ENCODE data around the gene LBX2. TPM values are rescaled to one million over a fixed set of nuclear protein-coding genes. Genes with fewer than 3 reads are reported as not detected.
A peak's percentile ranks its signal among the peaks of the same experiment; 100 is the strongest.

The LBX2 gene, protein sequence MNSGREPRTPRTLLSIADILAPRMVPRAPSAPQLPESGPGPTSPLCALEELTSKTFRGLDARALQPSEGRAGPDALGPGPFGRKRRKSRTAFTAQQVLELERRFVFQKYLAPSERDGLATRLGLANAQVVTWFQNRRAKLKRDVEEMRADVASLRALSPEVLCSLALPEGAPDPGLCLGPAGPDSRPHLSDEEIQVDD
- under 1 TPM in 2 of 4 donors, not detected in 2; 0.40 to 0.58 TPM for total RNA-seq

DNA sequence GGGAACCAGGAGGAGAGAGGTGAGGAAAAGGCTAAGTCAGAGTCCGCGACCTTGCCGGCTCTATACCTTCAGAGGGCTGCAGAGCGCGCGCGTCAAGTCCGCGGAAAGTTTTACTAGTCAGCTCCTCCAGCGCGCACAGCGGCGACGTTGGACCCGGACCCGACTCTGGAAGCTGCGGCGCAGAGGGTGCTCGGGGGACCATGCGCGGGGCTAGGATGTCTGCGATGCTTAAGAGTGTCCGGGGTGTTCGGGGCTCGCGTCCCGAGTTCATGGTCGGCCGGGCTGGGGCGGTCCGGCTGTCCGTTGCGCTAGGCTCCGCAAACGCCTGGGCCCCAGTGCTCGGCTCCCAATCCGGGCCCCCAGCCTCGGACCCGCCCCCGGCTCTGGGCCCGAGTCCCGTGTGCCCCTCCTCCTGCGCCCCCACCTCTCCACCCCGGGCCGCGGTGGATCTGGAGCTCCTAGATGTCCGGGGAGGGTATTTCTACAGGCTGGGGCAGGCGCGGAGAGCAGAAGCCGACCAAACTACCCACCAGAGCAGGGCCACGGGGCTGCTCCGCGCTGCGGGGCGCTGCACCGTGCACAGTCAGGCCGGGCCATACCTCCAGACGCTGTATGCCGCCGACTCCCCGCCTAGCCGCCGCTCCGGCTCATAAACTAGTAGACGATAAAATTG lies at the start of gene LBX2:
LBX2 (minus strand) TSS at position 337 of the 673 bp plus-strand sequence; CDS start at position 271, 66 bp downstream.
- no peak for ATAC-seq
- Histone ChIP-seq H3K4me1 (peaks cover 0 to 54% (median 24%) of the 10 kb centered on the region in 3 donors), H3K4me3 (peak within 1 kb of the TSS in 1 of 2 donors; percentile 40), H3K27ac (no peak within 1 kb of the TSS), H3K36me3 (peaks cover 0 to 8% of the 10 kb centered on the region in 2 donors), H3K9me3 (no peaks in the 10 kb centered on the region), H3K27me3 (peaks cover 79% of the 10 kb centered on the region)
- TF ChIP-seq, protein P1, sequence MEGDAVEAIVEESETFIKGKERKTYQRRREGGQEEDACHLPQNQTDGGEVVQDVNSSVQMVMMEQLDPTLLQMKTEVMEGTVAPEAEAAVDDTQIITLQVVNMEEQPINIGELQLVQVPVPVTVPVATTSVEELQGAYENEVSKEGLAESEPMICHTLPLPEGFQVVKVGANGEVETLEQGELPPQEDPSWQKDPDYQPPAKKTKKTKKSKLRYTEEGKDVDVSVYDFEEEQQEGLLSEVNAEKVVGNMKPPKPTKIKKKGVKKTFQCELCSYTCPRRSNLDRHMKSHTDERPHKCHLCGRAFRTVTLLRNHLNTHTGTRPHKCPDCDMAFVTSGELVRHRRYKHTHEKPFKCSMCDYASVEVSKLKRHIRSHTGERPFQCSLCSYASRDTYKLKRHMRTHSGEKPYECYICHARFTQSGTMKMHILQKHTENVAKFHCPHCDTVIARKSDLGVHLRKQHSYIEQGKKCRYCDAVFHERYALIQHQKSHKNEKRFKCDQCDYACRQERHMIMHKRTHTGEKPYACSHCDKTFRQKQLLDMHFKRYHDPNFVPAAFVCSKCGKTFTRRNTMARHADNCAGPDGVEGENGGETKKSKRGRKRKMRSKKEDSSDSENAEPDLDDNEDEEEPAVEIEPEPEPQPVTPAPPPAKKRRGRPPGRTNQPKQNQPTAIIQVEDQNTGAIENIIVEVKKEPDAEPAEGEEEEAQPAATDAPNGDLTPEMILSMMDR (IDR thresholded peaks at IDR 0.05) = no peak
- TF ChIP-seq EP300 (IDR thresholded peaks at IDR 0.05) (no peak), POLR2A (IDR thresholded peaks at IDR 0.05) (no peak)
- 0% methylated on average over 1 of the region's 65 CpGs; no CpG with 5 or more reads in 1 of the 2 donors for WGBS, 2 donors (ENCODE audit: low coverage in 1 of 2)

DNA sequence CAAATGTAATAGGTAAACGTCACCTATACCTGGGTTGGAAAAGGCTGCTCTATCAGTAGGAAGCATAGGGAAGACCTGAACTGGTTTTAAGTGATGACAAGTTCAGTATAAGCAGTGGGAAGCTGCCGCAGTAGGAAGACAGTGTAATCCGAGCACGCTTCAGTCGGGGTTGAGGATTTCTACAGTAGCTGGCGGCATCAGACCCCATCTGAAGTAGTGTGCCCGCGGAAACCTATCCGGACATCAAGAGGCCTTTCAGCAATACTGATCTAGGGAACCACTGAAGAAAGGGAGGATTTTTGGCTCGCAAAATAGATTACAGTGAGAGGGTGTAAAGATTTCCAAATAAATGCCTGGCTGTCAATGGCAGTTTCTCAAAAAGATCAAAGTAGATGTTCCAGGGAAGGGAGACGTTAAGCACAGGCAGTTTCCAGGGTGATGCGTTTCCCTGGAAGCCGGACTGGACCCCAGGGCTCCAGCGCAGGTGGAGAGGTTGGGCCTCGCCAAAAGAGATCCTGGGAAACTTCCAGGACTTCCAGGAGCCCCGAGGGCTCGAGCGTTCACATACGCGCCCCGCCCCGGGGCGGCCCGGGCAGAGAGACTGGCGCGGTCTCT lies 49.0 kb upstream of the LBX2 start:
- H3K9me3 ChIP-seq = no peaks in the 10 kb centered on the region
- TF ChIP-seq EP300 (IDR thresholded peaks at IDR 0.05) = no peak
- TF ChIP-seq POLR2A (IDR thresholded peaks at IDR 0.05) = no peak
- no peak for TF ChIP-seq POLR2AphosphoS5 (IDR thresholded peaks at IDR 0.05)
- TF ChIP-seq, protein P1 (IDR thresholded peaks at IDR 0.05) = no peak
- ATAC-seq = peak; percentile 28
- WGBS, 2 donors (ENCODE audit: low coverage in 1 of 2) = 10 to 28% methylated on average over 14 to 16 of the region's 26 CpGs
- peak overlapping the region; percentile 21 to 69 for H3K4me3 ChIP-seq
- H3K4me1 ChIP-seq = peaks cover 0 to 35% (median 7%) of the 10 kb centered on the region in 3 donors
- H3K27me3 ChIP-seq = no peaks in the 10 kb centered on the region
- H3K36me3 ChIP-seq = no peaks in the 10 kb centered on the region
- H3K27ac ChIP-seq = peak overlapping the region; percentile 10 to 85 (median 78)

DNA sequence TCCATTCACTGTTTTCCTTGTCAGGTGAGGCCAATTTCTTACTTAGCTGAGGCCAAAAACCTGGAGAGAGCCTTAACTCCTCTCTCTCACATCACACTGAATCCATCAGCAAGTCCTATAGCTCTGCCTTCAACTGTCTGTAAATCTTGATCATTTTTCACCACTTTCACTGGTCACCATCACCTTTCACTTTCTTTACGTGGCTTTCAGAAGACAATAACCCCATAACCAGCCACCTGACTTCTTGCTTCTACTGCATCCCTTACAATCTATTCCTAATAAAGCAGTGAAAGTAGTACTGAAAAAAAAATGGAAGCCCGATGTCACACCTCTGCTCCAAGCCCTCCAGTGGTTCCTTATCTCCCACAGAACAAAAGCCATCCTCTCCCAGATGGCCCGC lies 46.6 kb upstream of the LBX2 start:
- Histone ChIP-seq H3K4me3 (no peak overlapping the region), H3K36me3 (no peaks in the 10 kb centered on the region), H3K9me3 (no peaks in the 10 kb centered on the region), H3K27ac (no peak overlapping the region), H3K27me3 (no peaks in the 10 kb centered on the region), H3K4me1 (peaks cover 0 to 29% (median 5%) of the 10 kb centered on the region in 3 donors)
- WGBS, 2 donors (ENCODE audit: low coverage in 1 of 2) = 73 to 93% methylated on average over 3 of the region's 3 CpGs
- ATAC-seq = no peak
- TF ChIP-seq, protein P1 (IDR thresholded peaks at IDR 0.05) = no peak
- no peak for TF ChIP-seq EP300 (IDR thresholded peaks at IDR 0.05)

DNA sequence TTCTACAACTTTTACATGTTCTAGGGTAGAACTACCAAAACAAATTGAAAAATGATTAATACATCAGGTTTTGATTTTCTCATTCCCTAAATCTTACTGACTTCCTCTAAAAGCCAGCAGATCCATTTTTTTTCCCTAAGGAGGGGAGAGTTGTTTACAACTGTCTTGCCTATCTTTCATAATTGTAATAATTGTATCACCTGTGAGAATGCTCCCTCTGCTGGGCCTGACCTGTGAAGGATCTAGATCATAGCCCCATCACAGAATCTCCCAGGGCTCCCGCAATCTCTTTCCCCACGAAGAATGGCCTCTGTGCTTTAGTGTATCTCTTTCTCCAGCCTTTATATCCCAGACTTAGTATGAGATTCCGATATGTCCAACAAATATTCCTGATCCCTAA lies 45.2 kb upstream of the LBX2 start:
- H3K9me3 ChIP-seq = no peaks in the 10 kb centered on the region
- TF ChIP-seq POLR2AphosphoS5 (IDR thresholded peaks at IDR 0.05) (no peak), EP300 (IDR thresholded peaks at IDR 0.05) (no peak), POLR2A (IDR thresholded peaks at IDR 0.05) (no peak)
- TF ChIP-seq, protein P1 (IDR thresholded peaks at IDR 0.05) = no peak
- 89 to 100% methylated on average over 1 to 3 of the region's 3 CpGs for WGBS, 2 donors (ENCODE audit: low coverage in 1 of 2)
- H3K36me3 ChIP-seq = no peaks in the 10 kb centered on the region
- peaks cover 1% of the 10 kb centered on the region for H3K27me3 ChIP-seq
- no peak overlapping the region for H3K27ac ChIP-seq
- ATAC-seq = no peak
- H3K4me3 ChIP-seq = no peak overlapping the region
- peaks cover 0 to 16% (median 6%) of the 10 kb centered on the region in 3 donors for H3K4me1 ChIP-seq

Measured in gastroesophageal sphincter (tissue), 4 donors.